Type B pancreatic cell (in vitro differentiated cells): ENCODE results near the gene VMP1. TPM values are rescaled to one million over a fixed set of nuclear protein-coding genes. Genes with fewer than 3 reads are reported as not detected.

Source experiments
- DNase-seq: peaks from one replicate; pipeline ENCODE4 v3.0.0; 2021; ENCODE audit warnings: mixed read lengths; ENCODE audit not compliant: unreplicated experiment; ENCODE audit errors: extremely low spot score
- H3K27ac Mint-ChIP-seq: 2 replicates; pipeline ENCODE4 v1.8.0; 2021; ENCODE audit warnings: mild to moderate bottlenecking, mixed read lengths
- H3K27me3 Mint-ChIP-seq: 2 replicates; pipeline ENCODE4 v1.8.0; 2021; ENCODE audit warnings: mixed read lengths
- H3K36me3 Mint-ChIP-seq: 2 replicates; pipeline ENCODE4 v1.8.0; 2021; ENCODE audit warnings: mixed read lengths
- H3K4me1 Mint-ChIP-seq: one replicate; pipeline ENCODE4 v1.8.0; 2021; ENCODE audit warnings: mixed read lengths; ENCODE audit not compliant: unreplicated experiment
- H3K4me3 Mint-ChIP-seq: 2 replicates; pipeline ENCODE4 v1.8.0; 2021; ENCODE audit warnings: mild to moderate bottlenecking, mixed read lengths
- H3K9me3 Mint-ChIP-seq: 2 replicates; pipeline ENCODE4 v1.8.0; 2021; ENCODE audit warnings: mixed read lengths
- total RNA-seq: library from RNA; stranded (reverse); gene quantifications from 2 replicates; pipeline ENCODE4 v1.2.1, GENCODE V29; 2021; ENCODE audit warnings: low replicate concordance
- TF ChIP-seq, protein P1 (sequence below): fragments of 200-600 bp; sonication (generic); conservative IDR thresholded peaks from 2 replicates; pipeline ENCODE4 v1.5.0; 2021; ENCODE audit warnings: antibody characterized with exemption, mild to moderate bottlenecking

VMP1 gene
- total RNA-seq, 1 donor from 2014 or later: 124 TPM

DNA sequence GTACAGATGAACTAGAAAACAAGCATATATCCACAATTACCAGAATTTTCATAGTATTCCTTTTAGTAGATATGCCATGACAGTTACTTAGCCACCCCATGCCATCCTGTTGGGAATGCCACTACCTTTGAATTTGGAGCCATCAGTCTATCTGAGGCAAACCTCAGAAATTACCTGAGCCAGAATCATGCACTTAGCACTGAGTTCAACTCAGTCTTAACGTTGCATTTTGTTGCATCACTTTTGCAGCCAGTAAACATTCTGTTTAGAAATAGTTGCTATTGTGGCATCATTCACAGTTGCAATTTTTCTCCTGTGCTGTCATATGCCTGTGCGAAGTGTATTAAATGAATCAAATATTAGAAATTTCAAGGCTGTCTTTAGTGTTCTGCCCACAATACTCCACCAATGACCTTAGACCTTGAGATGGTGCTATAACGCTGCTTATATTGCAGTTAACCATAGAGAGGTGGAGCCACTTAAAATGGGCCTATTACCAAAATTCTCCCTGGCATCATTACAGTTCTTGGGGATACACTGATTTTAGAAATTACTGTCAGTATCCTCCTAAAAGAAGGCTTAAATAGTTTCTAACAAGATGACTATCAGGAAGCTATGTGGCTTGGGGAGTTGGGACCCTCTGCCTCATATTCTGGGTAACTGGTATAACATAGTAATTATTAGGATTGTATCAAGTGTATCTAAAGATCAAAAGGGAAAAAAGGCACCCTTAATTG lies 11.3 kb upstream of the VMP1 start:
- Mint-ChIP-seq H3K4me3 (no peak overlapping the region), H3K9me3 (no peaks in the 10 kb centered on the region), H3K27ac (peak overlapping the region; percentile 62), H3K27me3 (no peaks in the 10 kb centered on the region), H3K36me3 (peaks cover 42% of the 10 kb centered on the region), H3K4me1 (peaks cover 5% of the 10 kb centered on the region)
- TF ChIP-seq, protein P1, sequence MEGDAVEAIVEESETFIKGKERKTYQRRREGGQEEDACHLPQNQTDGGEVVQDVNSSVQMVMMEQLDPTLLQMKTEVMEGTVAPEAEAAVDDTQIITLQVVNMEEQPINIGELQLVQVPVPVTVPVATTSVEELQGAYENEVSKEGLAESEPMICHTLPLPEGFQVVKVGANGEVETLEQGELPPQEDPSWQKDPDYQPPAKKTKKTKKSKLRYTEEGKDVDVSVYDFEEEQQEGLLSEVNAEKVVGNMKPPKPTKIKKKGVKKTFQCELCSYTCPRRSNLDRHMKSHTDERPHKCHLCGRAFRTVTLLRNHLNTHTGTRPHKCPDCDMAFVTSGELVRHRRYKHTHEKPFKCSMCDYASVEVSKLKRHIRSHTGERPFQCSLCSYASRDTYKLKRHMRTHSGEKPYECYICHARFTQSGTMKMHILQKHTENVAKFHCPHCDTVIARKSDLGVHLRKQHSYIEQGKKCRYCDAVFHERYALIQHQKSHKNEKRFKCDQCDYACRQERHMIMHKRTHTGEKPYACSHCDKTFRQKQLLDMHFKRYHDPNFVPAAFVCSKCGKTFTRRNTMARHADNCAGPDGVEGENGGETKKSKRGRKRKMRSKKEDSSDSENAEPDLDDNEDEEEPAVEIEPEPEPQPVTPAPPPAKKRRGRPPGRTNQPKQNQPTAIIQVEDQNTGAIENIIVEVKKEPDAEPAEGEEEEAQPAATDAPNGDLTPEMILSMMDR: no peak
- no peak for DNase-seq

DNA sequence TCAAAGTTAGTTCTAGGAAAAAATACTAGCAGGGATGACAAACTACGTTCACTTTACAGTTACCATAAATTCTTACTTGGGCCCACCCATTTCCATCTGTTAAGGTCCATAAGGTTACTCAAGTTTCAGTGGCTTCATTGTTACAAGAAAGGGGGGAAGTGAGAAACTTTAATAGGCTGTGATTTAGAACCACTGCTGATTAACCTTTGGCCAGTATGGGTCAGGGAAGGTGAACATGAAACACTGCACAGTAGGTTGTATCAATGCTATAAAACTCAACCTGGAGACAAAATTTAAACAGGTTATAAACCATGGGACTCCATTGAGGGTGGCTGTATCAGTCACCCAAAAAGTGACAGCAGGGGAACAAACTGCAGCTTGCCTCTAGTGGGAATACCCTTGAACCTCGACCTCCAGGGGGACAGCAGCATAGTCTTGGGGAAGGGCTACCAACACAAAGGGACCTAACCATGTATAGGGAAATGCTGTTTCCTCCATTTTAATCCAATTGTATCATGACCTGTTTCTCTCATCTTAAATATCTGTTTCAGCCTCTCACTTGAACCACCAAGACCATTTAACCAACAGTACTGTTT lies 10.7 kb upstream of the VMP1 start:
- Mint-ChIP-seq H3K9me3 (no peaks in the 10 kb centered on the region), H3K27me3 (no peaks in the 10 kb centered on the region), H3K27ac (peak overlapping the region; percentile 62), H3K4me3 (no peak overlapping the region), H3K4me1 (peaks cover 6% of the 10 kb centered on the region), H3K36me3 (peaks cover 38% of the 10 kb centered on the region)
- TF ChIP-seq, protein P1: no peak
- DNase-seq: no peak

DNA sequence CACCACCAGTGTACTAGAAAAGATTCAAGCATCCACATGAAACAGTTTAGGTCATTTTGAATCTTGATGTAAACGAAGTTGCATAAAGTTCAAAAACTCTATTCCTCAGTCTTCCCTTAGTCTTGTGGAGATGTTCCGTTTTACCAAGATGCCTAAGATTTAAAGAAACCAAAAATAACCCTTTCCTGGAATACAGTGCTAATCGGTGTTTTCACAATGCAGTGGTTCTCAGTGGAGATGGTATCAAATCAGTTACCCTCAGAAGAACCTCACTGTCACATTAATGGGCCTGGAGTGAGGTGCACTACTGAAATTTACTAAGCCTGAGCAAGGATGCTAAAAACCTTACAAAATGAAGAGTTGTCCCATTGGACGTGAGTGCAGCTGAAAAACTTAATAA lies 9.3 kb upstream of the VMP1 start:
- H3K4me3 Mint-ChIP-seq: no peak overlapping the region
- TF ChIP-seq, protein P1: no peak
- peaks cover 41% of the 10 kb centered on the region for H3K36me3 Mint-ChIP-seq
- H3K9me3 Mint-ChIP-seq: no peaks in the 10 kb centered on the region
- H3K27ac Mint-ChIP-seq: no peak overlapping the region
- no peak for DNase-seq
- no peaks in the 10 kb centered on the region for H3K27me3 Mint-ChIP-seq
- peaks cover 6% of the 10 kb centered on the region for H3K4me1 Mint-ChIP-seq

DNA sequence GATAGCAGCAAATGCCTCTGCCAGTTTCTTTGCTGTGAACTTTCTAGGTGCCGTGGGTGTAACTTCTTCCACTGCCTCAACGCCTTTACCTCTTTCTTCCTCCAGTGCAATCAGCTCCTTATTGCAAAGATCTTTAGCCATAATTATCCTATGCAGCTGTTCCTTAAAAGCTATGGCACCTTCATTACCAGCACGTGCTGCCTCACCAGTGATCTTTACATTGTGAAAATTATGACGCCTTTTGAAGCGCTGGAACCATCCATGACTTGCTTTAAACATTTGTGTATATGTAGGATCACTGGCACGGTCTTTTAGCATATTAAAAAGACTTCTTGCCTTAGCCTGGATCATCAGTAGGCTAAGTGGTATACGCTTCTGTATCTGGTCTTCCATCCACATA lies 8.2 kb upstream of the VMP1 start:
- Mint-ChIP-seq H3K4me1 (peaks cover 10% of the 10 kb centered on the region), H3K36me3 (peaks cover 43% of the 10 kb centered on the region), H3K4me3 (no peak overlapping the region), H3K27ac (peak overlapping the region; percentile 7), H3K27me3 (no peaks in the 10 kb centered on the region), H3K9me3 (no peaks in the 10 kb centered on the region)
- TF ChIP-seq, protein P1: no peak
- DNase-seq: no peak

DNA sequence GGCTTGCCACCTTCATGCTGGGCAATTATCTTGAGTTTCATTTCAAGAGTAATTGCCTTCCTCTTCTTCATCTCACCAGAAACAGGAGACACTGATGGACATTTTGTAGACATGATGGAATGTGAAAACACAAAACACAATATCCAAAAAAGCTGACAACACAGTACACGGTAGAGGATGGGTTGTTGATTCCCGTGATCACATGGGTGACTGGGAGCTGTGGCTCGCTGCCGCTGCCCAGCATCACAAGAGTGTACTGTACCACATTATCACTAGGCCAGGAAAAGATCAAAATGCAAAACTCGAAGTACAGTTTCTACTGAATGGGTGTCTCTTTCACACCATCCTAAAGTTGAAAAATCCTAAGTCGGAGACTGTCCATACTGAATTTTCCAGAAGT lies 7.7 kb upstream of the VMP1 start:
- DNase-seq: no peak
- no peak overlapping the region for H3K27ac Mint-ChIP-seq
- H3K27me3 Mint-ChIP-seq: no peaks in the 10 kb centered on the region
- H3K36me3 Mint-ChIP-seq: peaks cover 40% of the 10 kb centered on the region
- no peaks in the 10 kb centered on the region for H3K9me3 Mint-ChIP-seq
- no peak overlapping the region for H3K4me3 Mint-ChIP-seq
- peaks cover 13% of the 10 kb centered on the region for H3K4me1 Mint-ChIP-seq
- TF ChIP-seq, protein P1: no peak
